Measurements from ENCODE around the gene SLC16A1.

SLC16A1 gene

GRCh38 chr1:112954017-112954650, 1.9 kb downstream of the SLC16A1 start:
- Histone ChIP-seq H3K27ac (ENCODE audit: low read length) (no peak overlapping the region), H3K4me3 (ENCODE audit: low read length) (peak overlapping the region; percentile 98), H3K9ac (ENCODE audit: low read length) (peak overlapping the region; percentile 94), H3K79me2 (ENCODE audit: low read length) (peaks cover 98% of the 10 kb centered on the region), H3K27me3 (ENCODE audit: low read depth, low read length) (no peaks in the 10 kb centered on the region), H4K20me1 (ENCODE audit: insufficient read depth, low read length) (peaks cover 59% of the 10 kb centered on the region), H3K4me1 (ENCODE audit: low read length) (peaks cover 36% of the 10 kb centered on the region), H3K4me2 (ENCODE audit: low read length) (peak overlapping the region; percentile 92), H2AFZ (ENCODE audit: low read depth, low read length) (no peak overlapping the region), H3K36me3 (replicated peaks; ENCODE audit: low read depth, low read length) (peaks cover 23% of the 10 kb centered on the region), H3K9me3 (ENCODE audit: insufficient read depth, low read length) (no peaks in the 10 kb centered on the region)
- no peak for TF ChIP-seq EZH2phosphoT487 (IDR thresholded peaks at IDR 0.05; ENCODE audit: low read depth)
- TF ChIP-seq CTCF (IDR thresholded peaks at IDR 0.05; ENCODE audit: low read depth, low read length) = no peak

GRCh38 chr1:112950426-112950825, 5.6 kb downstream of the SLC16A1 start:
- Histone ChIP-seq H3K27me3 (ENCODE audit: low read depth, low read length) (no peaks in the 10 kb centered on the region), H3K4me3 (ENCODE audit: low read length) (no peak overlapping the region), H3K4me1 (ENCODE audit: low read length) (peaks cover 29% of the 10 kb centered on the region), H3K9ac (ENCODE audit: low read length) (no peak overlapping the region), H3K36me3 (replicated peaks; ENCODE audit: low read depth, low read length) (peaks cover 29% of the 10 kb centered on the region), H2AFZ (ENCODE audit: low read depth, low read length) (no peak overlapping the region), H3K4me2 (ENCODE audit: low read length) (no peak overlapping the region), H3K79me2 (ENCODE audit: low read length) (peaks cover 100% of the 10 kb centered on the region), H3K9me3 (ENCODE audit: insufficient read depth, low read length) (no peaks in the 10 kb centered on the region), H4K20me1 (ENCODE audit: insufficient read depth, low read length) (peaks cover 68% of the 10 kb centered on the region), H3K27ac (ENCODE audit: low read length) (no peak overlapping the region)
- no peak for TF ChIP-seq CTCF (IDR thresholded peaks at IDR 0.05; ENCODE audit: low read depth, low read length)
- TF ChIP-seq EZH2phosphoT487 (IDR thresholded peaks at IDR 0.05; ENCODE audit: low read depth) = no peak

GRCh38 chr1:112946683-112947082, 9.3 kb downstream of the SLC16A1 start:
- Histone ChIP-seq H3K4me3 (ENCODE audit: low read length) (no peak overlapping the region), H3K27me3 (ENCODE audit: low read depth, low read length) (no peaks in the 10 kb centered on the region), H3K4me2 (ENCODE audit: low read length) (no peak overlapping the region), H3K9me3 (ENCODE audit: insufficient read depth, low read length) (no peaks in the 10 kb centered on the region), H3K79me2 (ENCODE audit: low read length) (peaks cover 100% of the 10 kb centered on the region), H3K9ac (ENCODE audit: low read length) (no peak overlapping the region), H2AFZ (ENCODE audit: low read depth, low read length) (no peak overlapping the region), H4K20me1 (ENCODE audit: insufficient read depth, low read length) (peaks cover 48% of the 10 kb centered on the region), H3K27ac (ENCODE audit: low read length) (no peak overlapping the region), H3K36me3 (replicated peaks; ENCODE audit: low read depth, low read length) (peaks cover 17% of the 10 kb centered on the region), H3K4me1 (ENCODE audit: low read length) (peaks cover 6% of the 10 kb centered on the region; the same call in 1 of the 2 replicates)
- TF ChIP-seq CTCF (IDR thresholded peaks at IDR 0.05; ENCODE audit: low read depth, low read length) (no peak), EZH2phosphoT487 (IDR thresholded peaks at IDR 0.05; ENCODE audit: low read depth) (no peak)

GRCh38 chr1:112939810-112940209, 16.2 kb downstream of the SLC16A1 start:
- Histone ChIP-seq H3K9me3 (ENCODE audit: insufficient read depth, low read length) (no peaks in the 10 kb centered on the region), H3K36me3 (replicated peaks; ENCODE audit: low read depth, low read length) (peaks cover 11% of the 10 kb centered on the region), H3K4me2 (ENCODE audit: low read length) (no peak overlapping the region), H2AFZ (ENCODE audit: low read depth, low read length) (no peak overlapping the region), H3K4me3 (ENCODE audit: low read length) (no peak overlapping the region), H3K4me1 (ENCODE audit: low read length) (peaks cover 41% of the 10 kb centered on the region), H3K27ac (ENCODE audit: low read length) (no peak overlapping the region), H3K27me3 (ENCODE audit: low read depth, low read length) (no peaks in the 10 kb centered on the region), H4K20me1 (ENCODE audit: insufficient read depth, low read length) (peaks cover 22% of the 10 kb centered on the region), H3K79me2 (ENCODE audit: low read length) (peaks cover 100% of the 10 kb centered on the region), H3K9ac (ENCODE audit: low read length) (no peak overlapping the region)
- TF ChIP-seq CTCF (IDR thresholded peaks at IDR 0.05; ENCODE audit: low read depth, low read length) (no peak), EZH2phosphoT487 (IDR thresholded peaks at IDR 0.05; ENCODE audit: low read depth) (no peak)
